OCI-LY7 (cell line): Measurements from ENCODE around the gene PLEKHG5. TPM values are rescaled to one million over a fixed set of nuclear protein-coding genes. Genes with fewer than 3 reads are reported as not detected.
A peak's percentile ranks its signal among the peaks of the same experiment; 100 is the strongest.

Experiments used
- BruUV-seq: library from RNA; stranded (reverse); fragments of 400-500 nt; replicated peaks from 2 replicates; lab custom pipeline; 2021; lab: Mats Ljungman, UMichigan
- CTCF ChIA-PET: fragments of 300-600 bp; sonication (Branson Sonifier 250); formaldehyde crosslinking; loops from one replicate; lab custom pipeline; 2022; ENCODE audit warnings: antibody characterized with exemption; ENCODE audit not compliant: unreplicated experiment; lab: Charles Lee
- POLR2A ChIA-PET: fragments of 300-600 bp; sonication (Branson Sonifier 250); formaldehyde crosslinking; loops from one replicate; lab custom pipeline; 2022; ENCODE audit warnings: antibody characterized with exemption; lab: Charles Lee
- DNase-seq: peaks from one replicate; pipeline ENCODE4 v3.0.0-alpha.2; 2015; ENCODE audit warnings: low spot score
- H2AFZ ChIP-seq: fragments of 200-600 bp; sonication (generic), shearing (Covaris generic); 2 replicates; pipeline ENCODE4 v1.6.1; 2014; ENCODE audit warnings: mild to moderate bottlenecking, antibody characterized with exemption, low read length, moderate library complexity
- H3K27ac ChIP-seq: fragments of 200-600 bp; sonication (generic); 2 replicates; pipeline ENCODE4 v1.5.1; 2014; ENCODE audit warnings: mixed run types, low read depth, mild to moderate bottlenecking, moderate library complexity, low read length, inconsistent platforms; ENCODE audit not compliant: poor library complexity, severe bottlenecking
- H3K36me3 ChIP-seq: fragments of 200-600 bp; sonication (generic); 2 replicates; pipeline ENCODE4 v1.6.1; 2014; ENCODE audit warnings: mild to moderate bottlenecking, antibody characterized with exemption, low read length, moderate library complexity, mixed read lengths; ENCODE audit not compliant: insufficient read depth
- H3K4me1 ChIP-seq: fragments of 200-600 bp; sonication (generic); 2 replicates; pipeline ENCODE4 v1.5.1; 2014; ENCODE audit warnings: mild to moderate bottlenecking, low read length; ENCODE audit not compliant: insufficient read depth, poor library complexity, severe bottlenecking
- H3K4me2 ChIP-seq: fragments of 200-600 bp; sonication (generic); 2 replicates; pipeline ENCODE4 v1.6.1; 2014; ENCODE audit warnings: mild to moderate bottlenecking, low read length
- H3K4me3 ChIP-seq: fragments of 200-600 bp; sonication (generic); 2 replicates; pipeline ENCODE4 v1.5.1; 2014; ENCODE audit warnings: mild to moderate bottlenecking, low read depth, low read length; ENCODE audit not compliant: poor library complexity, severe bottlenecking
- H3K79me2 ChIP-seq: fragments of 200-600 bp; sonication (generic); 2 replicates; pipeline ENCODE4 v1.6.1; 2016; ENCODE audit warnings: low read depth, mild to moderate bottlenecking, low read length, moderate library complexity, mixed read lengths; ENCODE audit not compliant: insufficient read depth
- H3K9me2 ChIP-seq: fragments of 200-600 bp; sonication (generic); 2 replicates; pipeline ENCODE4 v1.6.1; 2016; ENCODE audit warnings: mild to moderate bottlenecking, low read length, mixed read lengths; ENCODE audit not compliant: insufficient read depth
- H3K9me3 ChIP-seq: fragments of 200-600 bp; sonication (generic); 2 replicates; pipeline ENCODE4 v1.6.1; 2014; ENCODE audit warnings: mild to moderate bottlenecking, mixed run types, low read length, mixed read lengths
- H4K20me1 ChIP-seq: fragments of 200-600 bp; sonication (generic); 2 replicates; pipeline ENCODE4 v1.6.1; 2014; ENCODE audit warnings: mild to moderate bottlenecking, antibody characterized with exemption, low read length, moderate library complexity, mixed read lengths; ENCODE audit not compliant: insufficient read depth
- CTCF ChIP-seq: fragments of 200-600 bp; sonication (generic); conservative IDR thresholded peaks from 2 replicates; pipeline ENCODE4 v1.5.1; 2014; ENCODE audit warnings: mild to moderate bottlenecking, antibody characterized with exemption, low read length, moderate library complexity, mixed read lengths
- EZH2phosphoT487 ChIP-seq: fragments of 200-600 bp; sonication (generic); IDR thresholded peaks from 2 replicates; pipeline ENCODE4 v1.6.1; 2018; ENCODE audit warnings: low read depth, borderline replicate concordance, mild to moderate bottlenecking, mixed run types, antibody characterized with exemption, low read length, moderate library complexity, mixed read lengths
- intact Hi-C: fragments of 100-400 bp; cut with micrococcal nuclease; formaldehyde crosslinking; loops from one replicate; pipeline ENCODE4 v1.10.0; 2022; ENCODE audit not compliant: unreplicated experiment
- total RNA-seq, 2 experiments: library from RNA; depleted of rRNA in 1 of 2; stranded (reverse); fragments of >200 nt in 1 of 2; shearing (Covaris generic) in 1 of 2; gene quantifications; 2 replicates each; pipeline ENCODE4 v1.2.3, GENCODE V29; 2014 to 2022

Gene PLEKHG5
- total RNA-seq, 2 experiments from 2014 or later = 1.6 to 2.4 TPM

DNA sequence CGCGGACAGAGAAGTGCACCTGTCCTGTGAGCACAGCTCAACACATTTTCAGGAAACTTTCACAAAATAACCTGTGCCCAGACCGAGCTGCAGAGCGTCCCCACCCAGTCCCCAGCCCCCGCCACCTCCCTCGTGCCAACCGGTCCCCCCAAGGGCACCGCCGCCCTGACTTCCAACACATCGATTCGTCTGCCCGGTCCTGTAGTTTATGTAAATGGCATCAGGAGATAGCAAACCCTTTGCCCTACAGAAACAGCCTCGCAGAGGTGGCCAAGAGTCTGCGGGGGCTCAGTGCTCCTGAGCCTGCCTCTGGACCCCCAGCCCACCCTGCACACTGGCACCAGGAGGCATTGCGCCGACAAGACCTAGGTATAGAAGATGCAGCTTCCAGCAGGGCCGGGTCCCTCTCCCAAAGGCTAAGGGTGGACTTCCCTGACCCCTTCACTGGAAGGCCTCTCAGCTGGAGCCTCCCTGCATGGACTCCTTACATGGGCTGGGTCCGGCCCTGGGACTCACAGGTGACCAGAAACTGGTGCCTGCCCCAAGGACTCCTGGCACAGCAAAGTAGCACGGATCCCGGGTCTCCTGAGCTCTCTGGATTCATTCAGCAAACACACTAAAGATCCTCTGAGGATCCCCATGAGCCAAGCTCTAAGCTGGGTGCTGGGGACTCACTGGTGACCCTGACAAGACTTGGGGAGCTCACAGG is 6.6 kb upstream of the PLEKHG5 start:
- ChIA-PET POLR2A (no interaction called here), CTCF (no interaction called here)
- H3K4me2 ChIP-seq = peak overlapping the region; percentile 51; the same call in 1 of the 2 replicates
- intact Hi-C loops = no loop called here
- no peaks in the 10 kb centered on the region for H4K20me1 ChIP-seq
- no peak overlapping the region for H3K27ac ChIP-seq
- no peak overlapping the region for H2AFZ ChIP-seq
- no peaks in the 10 kb centered on the region for H3K9me2 ChIP-seq
- TF ChIP-seq CTCF = no peak
- no peak for TF ChIP-seq EZH2phosphoT487
- DNase-seq = no peak
- BruUV-seq = no TSS peak
- no peaks in the 10 kb centered on the region for H3K4me1 ChIP-seq
- H3K9me3 ChIP-seq = no peaks in the 10 kb centered on the region
- no peak overlapping the region for H3K4me3 ChIP-seq
- no peaks in the 10 kb centered on the region for H3K79me2 ChIP-seq
- no peaks in the 10 kb centered on the region for H3K36me3 ChIP-seq

DNA sequence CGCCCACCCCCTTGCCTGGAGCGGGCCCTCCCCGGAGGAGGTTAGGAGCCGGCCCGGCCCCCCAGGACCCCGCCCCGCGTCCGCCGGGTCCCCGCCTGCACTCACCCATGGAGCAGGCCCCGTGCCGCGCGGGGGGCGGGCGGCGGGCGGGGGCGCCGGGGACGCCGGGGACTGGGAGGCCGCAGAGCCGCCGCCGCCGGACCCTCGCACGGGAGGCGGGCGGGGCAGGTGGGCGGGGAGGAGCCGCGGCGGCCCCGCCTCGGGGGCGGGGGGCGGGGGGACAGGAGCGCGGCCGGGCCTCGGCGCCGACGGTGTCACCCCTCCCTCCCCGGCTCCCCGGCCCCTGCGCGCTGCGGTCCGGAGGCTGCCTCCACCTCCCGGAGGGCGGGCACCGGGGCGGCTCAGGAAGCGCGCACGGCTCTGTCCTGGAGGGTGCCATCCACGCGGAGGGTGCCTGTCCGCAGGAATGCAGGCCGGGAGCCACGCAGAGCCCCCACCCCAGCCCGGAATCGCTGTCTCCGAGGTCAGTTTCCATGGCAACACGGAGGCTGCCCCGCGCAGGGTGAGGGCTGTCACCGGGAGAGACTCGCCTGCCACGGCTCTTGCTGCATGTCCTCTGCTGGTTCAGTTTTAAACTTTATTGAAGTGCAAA is 5.9 kb upstream of the PLEKHG5 start:
- Histone ChIP-seq H3K36me3 (no peaks in the 10 kb centered on the region), H3K4me1 (no peaks in the 10 kb centered on the region), H3K9me2 (no peaks in the 10 kb centered on the region), H2AFZ (no peak overlapping the region), H3K27ac (no peak overlapping the region), H3K4me2 (peak overlapping the region; percentile 51; the same call in 1 of the 2 replicates), H3K9me3 (no peaks in the 10 kb centered on the region), H4K20me1 (no peaks in the 10 kb centered on the region), H3K4me3 (no peak overlapping the region), H3K79me2 (no peaks in the 10 kb centered on the region)
- no TSS peak for BruUV-seq
- POLR2A ChIA-PET = no interaction called here
- DNase-seq = peak; percentile 16
- CTCF ChIA-PET = no interaction called here
- intact Hi-C loops = no loop called here
- TF ChIP-seq CTCF = no peak
- TF ChIP-seq EZH2phosphoT487 = no peak

- H3K4me1 ChIP-seq = no peaks in the 10 kb centered on the region
- no peaks in the 10 kb centered on the region for H3K9me3 ChIP-seq
- H4K20me1 ChIP-seq = no peaks in the 10 kb centered on the region
- no peaks in the 10 kb centered on the region for H3K9me2 ChIP-seq
- ChIA-PET CTCF (no interaction called here), POLR2A (no interaction called here)
- DNase-seq = no peak
- no peak overlapping the region for H2AFZ ChIP-seq
- intact Hi-C loops = no loop called here
- TF ChIP-seq EZH2phosphoT487 (no peak), CTCF (no peak)
- H3K36me3 ChIP-seq = no peaks in the 10 kb centered on the region
- no peaks in the 10 kb centered on the region for H3K79me2 ChIP-seq
- no peak overlapping the region for H3K4me2 ChIP-seq
- no TSS peak for BruUV-seq
- no peak overlapping the region for H3K4me3 ChIP-seq
- H3K27ac ChIP-seq = no peak overlapping the region
These were observed 5.4 kb upstream of the PLEKHG5 start for GRCh38 chr1:6496890-6497214.
